Measurements from ENCODE around the gene HES4. TPM values are rescaled to one million over a fixed set of nuclear protein-coding genes. Genes with fewer than 3 reads are reported as not detected.

HES4 gene
- total and polyA plus RNA-seq, 2 donors (not counting 3 experiments of a cell fraction or from before 2014, with no cell fraction given) = 30.5 to 37.6 TPM

- ChIA-PET POLR2A (no interaction called here), CTCF (no interaction called here)
- Histone ChIP-seq H3K27me3 (ENCODE audit: control insufficient read depth in 2 of 2, insufficient read depth in 2 of 2, low read length in 2 of 2) (no peaks in the 10 kb centered on the region), H3K9me1 (replicated peaks; ENCODE audit: control insufficient read depth, extremely low read depth, insufficient read depth, low read length) (no peaks in the 10 kb centered on the region), H3K4me2 (ENCODE audit: insufficient read depth, low read length) (no peak overlapping the region), H3K9me3 (replicated peaks; ENCODE audit: control insufficient read depth, insufficient read depth, low read length) (no peaks in the 10 kb centered on the region), H3K27ac (ENCODE audit: insufficient read depth, low read depth, low read length) (no peak overlapping the region), H3K4me3 (replicated peaks in 1 of 3; ENCODE audit: insufficient read depth in 1 of 3, low read depth in 1 of 3, low read length in 3 of 3) (no peak overlapping the region), H4K20me1 (replicated peaks; ENCODE audit: control insufficient read depth, extremely low read depth, insufficient read depth, low read length) (no peaks in the 10 kb centered on the region), H3K9ac (replicated peaks; ENCODE audit: extremely low read depth, insufficient read depth, low read length) (no peak overlapping the region), H3K36me3 (ENCODE audit: control insufficient read depth in 2 of 2, extremely low read depth in 1 of 2, insufficient read depth in 2 of 2, low read length in 2 of 2) (no peaks in the 10 kb centered on the region), H3K4me1 (ENCODE audit: control insufficient read depth, extremely low read depth, insufficient read depth, low read length) (no peaks in the 10 kb centered on the region), H3K79me2 (ENCODE audit: control insufficient read depth, insufficient read depth, low read length) (no peaks in the 10 kb centered on the region), H2AFZ (ENCODE audit: low read depth, low read length) (no peak overlapping the region)
- FAIRE-seq (no peak), DNase-seq (ENCODE audit: low read depth, low spot score) (no peak)
- no TSS peak for BruUV-seq (replicated peaks)
- dilution Hi-C loops (cut with MboI; ENCODE audit: extremely low pct_ligation_motif_present, low sequenced_read_pairs) = no loop called here
- TF ChIP-seq CTCF (IDR thresholded peaks at IDR 0.05; ENCODE audit: extremely low read depth in 1 of 2, insufficient read depth in 1 of 2, low read depth in 1 of 2, low read length in 2 of 2) = no peak
- TF ChIP-seq FOS (IDR thresholded peaks at IDR 0.05; ENCODE audit: borderline replicate concordance, insufficient read depth, low read length) = no peak
- TF ChIP-seq GATA2 (IDR thresholded peaks at IDR 0.05; ENCODE audit: insufficient read depth, insufficient read length, low read depth, low read length) = no peak
- TF ChIP-seq EZH2 (IDR thresholded peaks at IDR 0.05; ENCODE audit: borderline replicate concordance, low read depth, low read length, severe bottlenecking) = no peak
- TF ChIP-seq, protein P1, sequence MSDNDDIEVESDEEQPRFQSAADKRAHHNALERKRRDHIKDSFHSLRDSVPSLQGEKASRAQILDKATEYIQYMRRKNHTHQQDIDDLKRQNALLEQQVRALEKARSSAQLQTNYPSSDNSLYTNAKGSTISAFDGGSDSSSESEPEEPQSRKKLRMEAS (IDR thresholded peaks at IDR 0.05; ENCODE audit: insufficient read depth, insufficient read length) = no peak
- no peak for TF ChIP-seq POLR2AphosphoS5 (IDR thresholded peaks at IDR 0.05; ENCODE audit: insufficient read depth, low read depth, low read length)
- no peak for TF ChIP-seq POLR2A (IDR thresholded peaks at IDR 0.05; ENCODE audit: low read depth, low read length)
- no peak for TF ChIP-seq JUN (IDR thresholded peaks at IDR 0.05; ENCODE audit: borderline replicate concordance, insufficient read depth, insufficient read length, low read depth)
- no peak for TF ChIP-seq MYC (IDR thresholded peaks at IDR 0.05; ENCODE audit: low read depth, low read length)
- intact Hi-C loops (cut with micrococcal nuclease) = no loop called here
These were observed 20.8 kb downstream of the HES4 start for GRCh38 chr1:978835-979743.
